Measurements from ENCODE around the gene RUBCN. TPM values are rescaled to one million over a fixed set of nuclear protein-coding genes. Genes with fewer than 3 reads are reported as not detected.
"Not testable (repeated sequence)": the region's sequence is repeated elsewhere in the genome, so short reads cannot be mapped to it uniquely, and the experiment has no call there.

RUBCN gene
- total RNA-seq, 1 donor from 2014 or later, result 29.0 TPM

GRCh38 chr3:197670361-197670760, 66.3 kb downstream of the RUBCN start:
- no peak overlapping the region for H3K4me3 Mint-ChIP-seq (ENCODE audit: low read depth)
- TF ChIP-seq CTCF (IDR thresholded peaks at IDR 0.05; ENCODE audit: unreplicated experiment), result no peak
- H3K4me1 Mint-ChIP-seq (ENCODE audit: low read depth), result peaks cover 8% of the 10 kb centered on the region
- H3K27ac Mint-ChIP-seq, result no peak overlapping the region
- peaks cover 20% of the 10 kb centered on the region for H3K36me3 Mint-ChIP-seq (ENCODE audit: insufficient read depth)
- H3K27me3 Mint-ChIP-seq, result no peaks in the 10 kb centered on the region
- H3K9me3 Mint-ChIP-seq (ENCODE audit: low read depth), result no peaks in the 10 kb centered on the region
- DNase-seq (ENCODE audit: low spot score, unreplicated experiment), result no peak

- Mint-ChIP-seq H3K4me1 (ENCODE audit: low read depth) (peaks cover 8% of the 10 kb centered on the region), H3K9me3 (ENCODE audit: low read depth) (no peaks in the 10 kb centered on the region), H3K36me3 (ENCODE audit: insufficient read depth) (peaks cover 10% of the 10 kb centered on the region)
Measured at GRCh38 chr3:197667968-197668367, 68.7 kb downstream of the RUBCN start.

GRCh38 chr3:197667293-197667692, 69.4 kb downstream of the RUBCN start:
- H3K9me3 Mint-ChIP-seq (ENCODE audit: low read depth); H3K36me3 Mint-ChIP-seq (ENCODE audit: insufficient read depth): not testable (repeated sequence)

More at GRCh38 chr3:197667968-197668367, 68.7 kb downstream of the RUBCN start:
- H3K4me3 Mint-ChIP-seq (ENCODE audit: low read depth), result no peak overlapping the region
- no peaks in the 10 kb centered on the region for H3K27me3 Mint-ChIP-seq
- DNase-seq (ENCODE audit: low spot score, unreplicated experiment), result no peak
- no peak overlapping the region for H3K27ac Mint-ChIP-seq
- TF ChIP-seq CTCF (IDR thresholded peaks at IDR 0.05; ENCODE audit: unreplicated experiment), result no peak

GRCh38 chr3:197666221-197666842, 70.4 kb downstream of the RUBCN start:
- H3K27ac Mint-ChIP-seq; H3K27me3 Mint-ChIP-seq; DNase-seq (ENCODE audit: low spot score, unreplicated experiment); H3K4me3 Mint-ChIP-seq (ENCODE audit: low read depth); H3K36me3 Mint-ChIP-seq (ENCODE audit: insufficient read depth); H3K9me3 Mint-ChIP-seq (ENCODE audit: low read depth): not testable (repeated sequence)
- H3K4me1 Mint-ChIP-seq (ENCODE audit: low read depth), result peaks cover 11% of the 10 kb centered on the region

More at GRCh38 chr3:197667293-197667692, 69.4 kb downstream of the RUBCN start:
- H3K4me3 Mint-ChIP-seq (ENCODE audit: low read depth); H3K27ac Mint-ChIP-seq; DNase-seq (ENCODE audit: low spot score, unreplicated experiment); H3K27me3 Mint-ChIP-seq; H3K4me1 Mint-ChIP-seq (ENCODE audit: low read depth): not testable (repeated sequence)

DNA sequence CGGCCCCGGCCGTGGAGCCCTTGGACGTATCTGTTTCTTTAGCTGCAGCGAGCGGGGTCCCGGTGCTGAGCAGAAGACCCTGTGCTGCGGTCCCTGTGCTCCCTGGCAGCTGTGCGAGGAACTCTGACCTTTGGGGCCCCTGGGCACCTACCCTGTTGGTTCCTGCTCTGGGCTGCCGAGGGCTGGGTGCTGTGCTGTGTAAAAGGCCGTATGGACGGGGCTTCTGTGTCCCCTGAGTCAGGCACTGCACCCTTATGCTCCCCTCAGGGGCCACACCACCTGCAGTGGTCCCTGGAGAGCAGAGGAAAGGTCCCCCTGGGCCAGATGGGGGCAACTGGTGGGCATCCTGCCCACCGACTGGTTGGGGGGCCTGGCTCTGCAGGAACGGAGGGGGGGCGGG, 71.2 kb downstream of the RUBCN start:
- H3K4me3 Mint-ChIP-seq (ENCODE audit: low read depth); H3K9me3 Mint-ChIP-seq (ENCODE audit: low read depth); H3K27me3 Mint-ChIP-seq; H3K27ac Mint-ChIP-seq; H3K36me3 Mint-ChIP-seq (ENCODE audit: insufficient read depth); DNase-seq (ENCODE audit: low spot score, unreplicated experiment): not testable (repeated sequence)
- H3K4me1 Mint-ChIP-seq (ENCODE audit: low read depth), result peaks cover 11% of the 10 kb centered on the region

DNA sequence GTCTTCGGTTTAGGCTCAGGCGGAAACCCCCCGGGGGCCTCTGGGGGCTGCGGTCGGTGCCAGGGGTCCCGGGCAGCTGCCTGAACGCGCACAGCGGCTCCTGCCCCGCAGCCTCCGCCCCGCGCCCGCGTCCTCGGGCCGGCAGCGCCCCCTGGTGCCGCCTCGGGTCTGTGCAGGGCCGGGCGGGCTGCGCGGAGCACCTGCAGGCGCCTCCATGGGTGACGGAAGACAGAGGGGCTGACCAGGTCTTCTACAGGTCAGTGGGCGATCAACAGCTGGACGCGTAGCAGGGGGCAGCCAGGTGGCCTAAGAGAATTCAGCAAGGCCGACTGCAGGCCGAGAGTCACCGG, 71.6 kb downstream of the RUBCN start:
- not testable (repeated sequence) for H3K27ac Mint-ChIP-seq

DNA sequence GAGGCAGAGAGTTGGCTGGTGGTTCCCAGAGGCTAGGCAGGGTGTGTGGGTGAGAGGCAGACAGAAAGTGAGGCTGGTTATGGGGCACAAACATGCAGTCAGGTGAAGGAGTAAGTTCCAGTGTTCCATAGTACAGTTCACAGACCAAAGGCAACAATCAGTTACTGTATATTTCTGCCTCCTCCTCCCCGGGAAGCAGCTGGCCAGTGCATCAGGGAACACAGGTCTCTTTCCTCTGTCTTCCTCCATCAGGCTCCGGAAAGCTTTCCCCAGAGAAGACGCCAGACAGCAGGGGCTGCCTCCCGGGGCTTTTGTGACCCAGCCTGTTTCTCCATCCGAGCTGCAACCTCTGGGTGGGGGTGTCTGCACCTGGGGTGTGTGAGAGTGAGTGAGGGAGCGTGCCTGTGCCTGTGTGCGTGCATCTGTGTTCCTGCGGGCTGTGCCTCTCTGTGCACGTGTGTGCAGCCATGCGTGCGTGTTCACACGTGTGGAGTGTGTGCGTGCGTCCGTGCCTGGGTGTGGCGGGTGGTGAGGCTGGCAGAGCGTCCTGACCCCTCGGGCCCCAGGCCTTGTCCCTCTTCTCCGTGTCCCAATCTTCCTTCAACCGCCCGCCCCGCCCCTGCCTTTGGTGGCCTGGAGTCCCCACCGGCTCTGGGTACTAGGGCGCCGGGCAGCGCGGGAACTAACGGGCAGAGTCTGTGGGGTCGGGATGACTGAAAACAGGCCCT, 72.1 kb downstream of the RUBCN start:
- H3K4me3 Mint-ChIP-seq (ENCODE audit: low read depth); H3K36me3 Mint-ChIP-seq (ENCODE audit: insufficient read depth); H3K27me3 Mint-ChIP-seq; H3K9me3 Mint-ChIP-seq (ENCODE audit: low read depth); H3K27ac Mint-ChIP-seq; DNase-seq (ENCODE audit: low spot score, unreplicated experiment): not testable (repeated sequence)
- peak; percentile 7 for TF ChIP-seq CTCF (IDR thresholded peaks at IDR 0.05; ENCODE audit: unreplicated experiment)
- peaks cover 11% of the 10 kb centered on the region for H3K4me1 Mint-ChIP-seq (ENCODE audit: low read depth)

More for the DNA sequence above, 71.6 kb downstream of the RUBCN start:
- not testable (repeated sequence) for H3K9me3 Mint-ChIP-seq (ENCODE audit: low read depth); H3K4me3 Mint-ChIP-seq (ENCODE audit: low read depth); DNase-seq (ENCODE audit: low spot score, unreplicated experiment); H3K36me3 Mint-ChIP-seq (ENCODE audit: insufficient read depth); H3K27me3 Mint-ChIP-seq
- peaks cover 11% of the 10 kb centered on the region for H3K4me1 Mint-ChIP-seq (ENCODE audit: low read depth)

DNA sequence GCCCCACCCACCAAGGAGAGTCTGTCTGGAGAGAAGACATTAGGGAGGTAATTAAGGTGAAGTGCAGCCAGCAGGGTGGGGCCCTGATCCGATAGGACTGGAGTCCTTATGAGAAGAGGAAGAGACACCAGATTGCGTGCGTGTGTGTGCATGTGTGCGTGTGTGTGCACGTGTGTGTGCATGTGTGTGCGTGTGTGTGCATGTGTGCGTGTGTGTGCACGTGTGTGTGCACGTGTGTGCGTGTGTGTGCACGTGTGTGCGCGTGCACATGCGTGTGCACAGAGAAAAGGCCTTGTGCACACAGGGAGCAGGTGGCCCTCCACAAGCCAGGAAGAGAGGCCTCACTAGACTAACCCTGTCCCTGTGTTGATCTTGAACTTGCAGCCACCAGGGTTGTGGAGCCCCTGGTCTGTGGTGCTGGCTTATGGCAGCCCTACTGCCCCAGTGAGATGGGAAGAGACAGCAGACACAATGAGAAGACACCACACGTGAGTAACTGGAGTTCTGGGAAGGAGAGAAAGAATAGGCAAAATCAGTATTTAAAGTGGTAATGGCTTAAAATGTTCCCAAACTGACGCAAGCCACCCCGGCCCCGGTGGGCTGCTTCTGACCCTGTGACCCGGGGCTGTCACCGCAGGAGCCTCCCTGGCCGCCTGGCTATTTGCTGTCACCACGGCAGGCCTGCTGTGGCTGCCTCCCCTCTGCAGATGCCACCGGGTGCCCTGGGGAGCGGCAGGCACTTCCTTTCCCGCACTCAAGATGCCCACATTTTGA, 73.2 kb downstream of the RUBCN start:
- not testable (repeated sequence) for H3K9me3 Mint-ChIP-seq (ENCODE audit: low read depth); H3K36me3 Mint-ChIP-seq (ENCODE audit: insufficient read depth); H3K27me3 Mint-ChIP-seq; H3K4me3 Mint-ChIP-seq (ENCODE audit: low read depth); DNase-seq (ENCODE audit: low spot score, unreplicated experiment); H3K27ac Mint-ChIP-seq
- peaks cover 14% of the 10 kb centered on the region for H3K4me1 Mint-ChIP-seq (ENCODE audit: low read depth)

DNA sequence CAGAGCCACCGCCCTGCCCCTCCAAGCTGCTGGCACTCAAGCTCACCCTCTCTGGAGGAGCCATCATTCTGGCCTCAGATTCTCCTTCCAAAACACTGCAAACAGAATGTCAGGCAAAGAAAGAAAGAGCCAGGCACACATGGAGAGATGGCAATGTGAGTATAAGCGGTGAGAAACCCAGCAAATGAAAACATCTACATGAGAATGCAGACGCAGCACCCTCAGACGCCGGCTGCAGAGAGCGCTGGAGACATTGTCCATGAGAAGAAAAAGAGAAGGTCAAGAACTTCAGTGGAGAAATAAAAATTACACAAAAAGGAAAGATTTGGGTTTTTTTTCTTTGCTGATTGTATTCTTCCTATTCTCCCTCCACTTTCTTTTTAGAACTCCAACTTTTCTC, 74.4 kb downstream of the RUBCN start:
- H3K4me1 Mint-ChIP-seq (ENCODE audit: low read depth); DNase-seq (ENCODE audit: low spot score, unreplicated experiment); H3K27me3 Mint-ChIP-seq; H3K36me3 Mint-ChIP-seq (ENCODE audit: insufficient read depth); H3K4me3 Mint-ChIP-seq (ENCODE audit: low read depth); H3K9me3 Mint-ChIP-seq (ENCODE audit: low read depth): not testable (repeated sequence)
- peak overlapping the region; percentile 33 for H3K27ac Mint-ChIP-seq

DNA sequence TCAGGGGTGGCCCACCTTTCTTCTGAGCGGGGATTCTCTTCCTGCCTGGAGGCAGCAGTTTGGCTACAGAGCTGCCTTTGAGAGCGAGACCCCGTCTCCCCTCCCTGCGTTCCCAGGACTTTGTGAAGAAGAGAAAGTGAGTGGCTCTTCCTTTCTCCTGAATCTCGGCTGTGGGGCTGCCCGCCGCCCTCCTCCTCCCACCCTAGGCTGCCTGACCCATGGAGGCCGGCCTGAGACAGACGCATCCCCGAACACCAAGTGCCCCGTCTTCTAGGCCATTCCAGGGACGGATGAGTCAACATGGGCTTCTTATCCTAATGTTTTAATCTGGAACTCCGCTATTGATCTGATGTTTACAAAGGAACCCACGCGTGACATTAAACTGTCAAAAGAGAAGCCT, 74.8 kb downstream of the RUBCN start:
- not testable (repeated sequence) for H3K4me1 Mint-ChIP-seq (ENCODE audit: low read depth); H3K4me3 Mint-ChIP-seq (ENCODE audit: low read depth); DNase-seq (ENCODE audit: low spot score, unreplicated experiment); H3K9me3 Mint-ChIP-seq (ENCODE audit: low read depth); H3K36me3 Mint-ChIP-seq (ENCODE audit: insufficient read depth); H3K27me3 Mint-ChIP-seq
- peak overlapping the region; percentile 33 for H3K27ac Mint-ChIP-seq
